ENCODE results near the gene AIFM2.

DNA sequence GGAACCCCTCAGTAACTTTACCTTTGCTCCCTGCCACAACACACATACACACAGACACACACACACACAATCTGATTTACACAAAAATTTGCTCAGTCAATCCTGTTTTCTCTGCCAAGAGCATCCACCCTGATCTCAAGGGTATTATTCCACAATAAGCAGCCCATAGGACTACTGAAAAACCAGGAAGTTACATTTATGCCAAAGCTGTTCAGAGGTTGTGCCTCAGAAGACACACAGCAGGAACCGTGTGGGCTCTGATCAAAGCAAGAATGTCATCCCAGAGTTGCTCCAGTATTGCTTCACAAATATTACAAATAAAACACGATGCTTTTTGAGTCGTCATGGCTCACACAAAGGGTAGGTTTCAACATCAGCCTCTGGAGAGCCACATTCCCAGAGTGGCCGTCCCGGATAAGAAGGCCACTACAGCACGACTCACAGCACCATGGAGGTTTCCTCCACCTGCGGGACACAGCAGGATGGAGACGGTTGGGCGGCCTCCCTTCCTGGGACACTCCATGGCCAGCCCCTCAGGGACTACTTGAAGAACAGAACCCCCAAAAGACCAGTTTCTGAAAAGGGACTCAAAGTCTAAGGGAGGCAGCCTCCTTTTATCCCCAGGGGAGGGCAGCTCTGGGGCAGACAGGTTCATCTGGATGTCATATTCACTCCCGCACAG, 1.6 kb downstream of the AIFM2 start:
- TF ChIP-seq, protein P1, sequence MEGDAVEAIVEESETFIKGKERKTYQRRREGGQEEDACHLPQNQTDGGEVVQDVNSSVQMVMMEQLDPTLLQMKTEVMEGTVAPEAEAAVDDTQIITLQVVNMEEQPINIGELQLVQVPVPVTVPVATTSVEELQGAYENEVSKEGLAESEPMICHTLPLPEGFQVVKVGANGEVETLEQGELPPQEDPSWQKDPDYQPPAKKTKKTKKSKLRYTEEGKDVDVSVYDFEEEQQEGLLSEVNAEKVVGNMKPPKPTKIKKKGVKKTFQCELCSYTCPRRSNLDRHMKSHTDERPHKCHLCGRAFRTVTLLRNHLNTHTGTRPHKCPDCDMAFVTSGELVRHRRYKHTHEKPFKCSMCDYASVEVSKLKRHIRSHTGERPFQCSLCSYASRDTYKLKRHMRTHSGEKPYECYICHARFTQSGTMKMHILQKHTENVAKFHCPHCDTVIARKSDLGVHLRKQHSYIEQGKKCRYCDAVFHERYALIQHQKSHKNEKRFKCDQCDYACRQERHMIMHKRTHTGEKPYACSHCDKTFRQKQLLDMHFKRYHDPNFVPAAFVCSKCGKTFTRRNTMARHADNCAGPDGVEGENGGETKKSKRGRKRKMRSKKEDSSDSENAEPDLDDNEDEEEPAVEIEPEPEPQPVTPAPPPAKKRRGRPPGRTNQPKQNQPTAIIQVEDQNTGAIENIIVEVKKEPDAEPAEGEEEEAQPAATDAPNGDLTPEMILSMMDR (IDR thresholded peaks at IDR 0.05), result no peak
- no peak for TF ChIP-seq TP53 (CRISPR knock-in tag; IDR thresholded peaks at IDR 0.05)
- TF ChIP-seq POLR2A (IDR thresholded peaks at IDR 0.05; ENCODE audit: low read length), result no peak
- no peak for TF ChIP-seq MAZ (IDR thresholded peaks at IDR 0.05; ENCODE audit: borderline replicate concordance, low read depth, low read length)
- no peak for TF ChIP-seq RNF2 (IDR thresholded peaks at IDR 0.05; ENCODE audit: borderline replicate concordance, low read depth)
